PC-3 (cell line): ENCODE data around the gene ZMIZ1. TPM values are rescaled to one million over a fixed set of nuclear protein-coding genes. Genes with fewer than 3 reads are reported as not detected.

Experiments
- ATAC-seq: fragments of 200-7000 bp; cut with Tn5 transposase; 2 replicates; pipeline ENCODE4 v1.9.1; 2020; ENCODE audit warnings: mild to moderate bottlenecking, moderate library complexity
- BruUV-seq: library from RNA; stranded (reverse); fragments of 400-500 nt; replicated peaks from 2 replicates; lab custom pipeline; 2021; lab: Mats Ljungman, UMichigan
- CTCF ChIA-PET: fragments of 300-600 bp; sonication (Branson Sonifier 250); formaldehyde crosslinking; loops from one replicate; lab custom pipeline; 2022; ENCODE audit warnings: antibody characterized with exemption; lab: Charles Lee
- POLR2A ChIA-PET: fragments of 300-600 bp; sonication (Branson Sonifier 250); formaldehyde crosslinking; loops from one replicate; lab custom pipeline; 2022; ENCODE audit warnings: antibody characterized with exemption; ENCODE audit not compliant: unreplicated experiment; lab: Charles Lee
- DNase-seq: peaks from one replicate; pipeline ENCODE4 v3.0.0-alpha.2; 2015
- H2AFZ ChIP-seq: fragments of 300-600 bp; sonication (generic); 2 replicates; pipeline ENCODE4 v1.6.0; 2016; ENCODE audit warnings: antibody characterized with exemption, low read length
- H3F3A ChIP-seq: fragments of 300-600 bp; sonication (generic); one replicate; pipeline ENCODE4 v1.6.0; 2017; ENCODE audit warnings: antibody characterized with exemption, low read length, control low read depth, mild to moderate bottlenecking; ENCODE audit not compliant: unreplicated experiment
- H3K27ac ChIP-seq: fragments of 300-600 bp; sonication (generic); 2 replicates; pipeline ENCODE4 v1.5.1; 2016; ENCODE audit warnings: mild to moderate bottlenecking, low read length
- H3K27me3 ChIP-seq: fragments of 300-600 bp; sonication (generic); 2 replicates; pipeline ENCODE4 v1.6.1; 2016; ENCODE audit warnings: low read length, mixed read lengths
- H3K36me3 ChIP-seq: fragments of 300-600 bp; sonication (generic); 2 replicates; pipeline ENCODE4 v1.6.1; 2016; ENCODE audit warnings: low read depth, mixed run types, low read length, mixed read lengths
- H3K4me1 ChIP-seq: fragments of 300-600 bp; sonication (generic); 2 replicates; pipeline ENCODE4 v1.5.1; 2016; ENCODE audit warnings: low read length; ENCODE audit not compliant: insufficient read depth
- H3K4me2 ChIP-seq: fragments of 300-600 bp; sonication (generic); 2 replicates; pipeline ENCODE4 v1.6.0; 2016; ENCODE audit warnings: low read length
- H3K4me3 ChIP-seq: fragments of 300-600 bp; sonication (generic); 2 replicates; pipeline ENCODE4 v1.5.1; 2016; ENCODE audit warnings: mild to moderate bottlenecking, low read length, mixed read lengths
- H3K79me2 ChIP-seq: fragments of 300-600 bp; sonication (generic); 2 replicates; pipeline ENCODE4 v1.6.1; 2017; ENCODE audit warnings: low read length, mixed read lengths
- H3K9ac ChIP-seq: fragments of 300-600 bp; sonication (generic); 2 replicates; pipeline ENCODE4 v1.6.0; 2016; ENCODE audit warnings: mild to moderate bottlenecking, low read length
- H3K9me2 ChIP-seq: fragments of 300-600 bp; sonication (generic); replicated peaks from 2 replicates; pipeline ENCODE4 v1.6.1; 2016; ENCODE audit warnings: mixed run types, low read length, mixed read lengths
- H3K9me3 ChIP-seq: fragments of 300-600 bp; sonication (generic); 2 replicates; pipeline ENCODE4 v1.6.1; 2016; ENCODE audit warnings: low read length, mixed read lengths
- H4K20me1 ChIP-seq: fragments of 300-600 bp; sonication (generic); 2 replicates; pipeline ENCODE4 v1.6.1; 2016; ENCODE audit warnings: low read length, mixed read lengths
- EZH2 ChIP-seq: fragments of 300-600 bp; sonication (generic); IDR thresholded peaks from one replicate; pipeline ENCODE4 v1.6.1; 2017; ENCODE audit warnings: antibody characterized with exemption, mild to moderate bottlenecking, low read length; ENCODE audit not compliant: unreplicated experiment
- EZH2phosphoT487 ChIP-seq: fragments of 300-600 bp; sonication (generic); IDR thresholded peaks from 2 replicates; pipeline ENCODE4 v1.6.1; 2018; ENCODE audit warnings: mild to moderate bottlenecking, antibody characterized with exemption, low read length, borderline replicate concordance
- intact Hi-C: fragments of 100-400 bp; cut with micrococcal nuclease; formaldehyde crosslinking; loops from 2 replicates; pipeline ENCODE4 v1.9.0; 2023
- total RNA-seq: library from RNA; depleted of rRNA; stranded (reverse); fragments of >200 nt; gene quantifications from 2 replicates; pipeline ENCODE4 v1.2.3, GENCODE V29; 2014
- TF ChIP-seq, protein P1 (sequence below): fragments of 300-600 bp; sonication (generic); conservative IDR thresholded peaks from 2 replicates; pipeline ENCODE4 v1.5.1; 2017; ENCODE audit warnings: antibody characterized with exemption, low read depth, mild to moderate bottlenecking, low read length

ZMIZ1 gene
- total RNA-seq, 1 experiment from 2014 or later = 55.4 TPM

DNA sequence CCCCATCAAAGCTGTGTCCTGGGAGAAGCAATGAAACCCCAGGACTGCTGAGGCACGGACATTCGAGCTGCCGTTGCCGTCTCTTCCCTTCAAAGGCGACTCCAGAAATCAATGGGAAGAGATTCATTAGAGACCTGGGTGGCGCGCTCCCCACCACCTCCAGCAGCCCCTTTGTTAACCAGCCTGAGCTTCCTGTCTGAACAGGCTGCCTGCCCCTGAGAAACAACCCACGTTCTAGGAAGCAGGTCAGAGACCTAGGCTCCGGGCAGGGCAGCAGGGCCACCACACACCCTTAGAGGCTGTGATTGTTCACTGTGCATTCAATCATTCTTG, 167.6 kb downstream of the ZMIZ1 start:
- ChIA-PET CTCF (interaction anchor here (0.6 kb wide), 1 partner anchor 34 kb away, joined by 3 read pairs; no protein-coding TSS in a partner anchor), POLR2A (no interaction called here)
- Histone ChIP-seq H3K9ac (no peak overlapping the region), H3K4me2 (no peak overlapping the region), H2AFZ (no peak overlapping the region), H3K4me1 (peaks cover 34% of the 10 kb centered on the region), H3K9me3 (no peaks in the 10 kb centered on the region), H3K36me3 (peaks cover 5% of the 10 kb centered on the region; the same call in 1 of the 2 replicates), H3F3A (peaks cover 4% of the 10 kb centered on the region), H3K27ac (no peak overlapping the region), H3K27me3 (no peaks in the 10 kb centered on the region), H4K20me1 (no peaks in the 10 kb centered on the region; the same call in 1 of the 2 replicates), H3K4me3 (no peak overlapping the region), H3K9me2 (no peaks in the 10 kb centered on the region), H3K79me2 (no peaks in the 10 kb centered on the region)
- ATAC-seq (no peak), DNase-seq (no peak)
- TF ChIP-seq, protein P1, sequence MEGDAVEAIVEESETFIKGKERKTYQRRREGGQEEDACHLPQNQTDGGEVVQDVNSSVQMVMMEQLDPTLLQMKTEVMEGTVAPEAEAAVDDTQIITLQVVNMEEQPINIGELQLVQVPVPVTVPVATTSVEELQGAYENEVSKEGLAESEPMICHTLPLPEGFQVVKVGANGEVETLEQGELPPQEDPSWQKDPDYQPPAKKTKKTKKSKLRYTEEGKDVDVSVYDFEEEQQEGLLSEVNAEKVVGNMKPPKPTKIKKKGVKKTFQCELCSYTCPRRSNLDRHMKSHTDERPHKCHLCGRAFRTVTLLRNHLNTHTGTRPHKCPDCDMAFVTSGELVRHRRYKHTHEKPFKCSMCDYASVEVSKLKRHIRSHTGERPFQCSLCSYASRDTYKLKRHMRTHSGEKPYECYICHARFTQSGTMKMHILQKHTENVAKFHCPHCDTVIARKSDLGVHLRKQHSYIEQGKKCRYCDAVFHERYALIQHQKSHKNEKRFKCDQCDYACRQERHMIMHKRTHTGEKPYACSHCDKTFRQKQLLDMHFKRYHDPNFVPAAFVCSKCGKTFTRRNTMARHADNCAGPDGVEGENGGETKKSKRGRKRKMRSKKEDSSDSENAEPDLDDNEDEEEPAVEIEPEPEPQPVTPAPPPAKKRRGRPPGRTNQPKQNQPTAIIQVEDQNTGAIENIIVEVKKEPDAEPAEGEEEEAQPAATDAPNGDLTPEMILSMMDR = no peak
- no peak for TF ChIP-seq EZH2
- TF ChIP-seq EZH2phosphoT487 = no peak
- BruUV-seq = no TSS peak
- intact Hi-C loops = no loop called here

GRCh38 chr10:79237454-79238157, 168.8 kb downstream of the ZMIZ1 start:
- H3K4me2 ChIP-seq = no peak overlapping the region
- H3F3A ChIP-seq = peaks cover 9% of the 10 kb centered on the region
- H3K4me3 ChIP-seq = no peak overlapping the region
- no peak for DNase-seq
- BruUV-seq = no TSS peak
- H3K27me3 ChIP-seq = no peaks in the 10 kb centered on the region
- peaks cover 43% of the 10 kb centered on the region for H3K4me1 ChIP-seq
- H3K36me3 ChIP-seq = peaks cover 5% of the 10 kb centered on the region; the same call in 1 of the 2 replicates
- no peak overlapping the region for H3K9ac ChIP-seq
- intact Hi-C loops = no loop called here
- CTCF ChIA-PET = no interaction called here
- H3K79me2 ChIP-seq = no peaks in the 10 kb centered on the region
- H3K9me3 ChIP-seq = no peaks in the 10 kb centered on the region
- TF ChIP-seq, protein P1 = no peak
- TF ChIP-seq EZH2 (no peak), EZH2phosphoT487 (no peak)
- H2AFZ ChIP-seq = no peak overlapping the region
- ATAC-seq = no peak
- POLR2A ChIA-PET = no interaction called here
- H4K20me1 ChIP-seq = no peaks in the 10 kb centered on the region; the same call in 1 of the 2 replicates
- no peak overlapping the region for H3K27ac ChIP-seq
- H3K9me2 ChIP-seq = no peaks in the 10 kb centered on the region

- Histone ChIP-seq H3F3A (peaks cover 9% of the 10 kb centered on the region), H3K79me2 (no peaks in the 10 kb centered on the region), H3K9ac (no peak overlapping the region), H3K4me3 (no peak overlapping the region), H3K4me2 (no peak overlapping the region), H3K9me3 (no peaks in the 10 kb centered on the region), H3K4me1 (peaks cover 43% of the 10 kb centered on the region), H3K9me2 (no peaks in the 10 kb centered on the region), H3K36me3 (no peaks in the 10 kb centered on the region), H2AFZ (no peak overlapping the region), H3K27me3 (no peaks in the 10 kb centered on the region), H3K27ac (no peak overlapping the region), H4K20me1 (no peaks in the 10 kb centered on the region; the same call in 1 of the 2 replicates)
- no TSS peak for BruUV-seq
- intact Hi-C loops = no loop called here
- DNase-seq = no peak
- no peak for ATAC-seq
- ChIA-PET POLR2A (no interaction called here), CTCF (no interaction called here)
- TF ChIP-seq EZH2 = no peak
- no peak for TF ChIP-seq EZH2phosphoT487
- TF ChIP-seq, protein P1 = no peak
Measured at GRCh38 chr10:79238158-79238520, 169.4 kb downstream of the ZMIZ1 start.
